ENCODE results near the gene KIF2C. TPM values are rescaled to one million over a fixed set of nuclear protein-coding genes. Genes with fewer than 3 reads are reported as not detected.

KIF2C gene
- polyA plus RNA-seq, 1 experiment: 14.3 TPM

DNA sequence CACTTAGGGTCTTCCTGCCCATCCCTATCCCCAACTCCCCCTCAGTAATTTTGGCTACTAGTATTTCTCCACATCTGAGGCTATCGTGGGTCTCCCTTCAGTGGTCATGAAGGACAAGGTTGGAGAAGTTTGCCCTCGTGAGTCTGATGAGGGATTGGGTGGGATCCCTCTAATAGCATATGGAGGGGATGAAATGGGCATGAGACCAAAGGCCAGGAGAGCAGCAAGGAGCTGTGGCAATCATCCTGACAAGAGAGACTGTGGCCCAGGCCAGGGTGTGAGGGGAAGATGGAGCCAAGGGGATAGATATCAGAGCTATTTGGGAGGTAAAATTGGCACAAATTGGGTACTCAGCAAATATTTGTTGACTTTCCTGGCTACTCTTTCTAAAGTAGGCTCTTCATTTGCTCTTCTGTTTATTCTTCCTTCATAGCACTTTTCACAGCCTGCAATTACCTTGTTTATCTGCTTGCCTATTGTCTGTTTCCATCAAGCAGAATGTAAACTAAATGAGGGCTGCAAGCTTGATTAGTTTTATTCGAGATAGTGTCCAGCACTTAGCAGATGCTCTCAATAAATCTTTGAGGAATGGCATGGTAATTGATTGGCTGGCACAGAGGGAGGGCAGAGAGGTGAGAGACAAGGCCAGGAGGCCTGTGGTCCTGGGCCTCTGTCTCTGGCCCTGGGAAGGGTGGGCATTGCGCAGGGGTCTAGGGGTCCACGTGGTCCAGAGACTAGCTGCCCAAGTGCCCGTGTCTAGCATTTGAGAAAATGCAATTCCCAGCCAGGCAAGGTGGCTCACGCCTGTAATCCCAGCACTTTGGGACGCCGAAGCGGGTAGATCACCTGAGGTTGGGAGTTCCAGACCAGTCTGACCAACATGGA, 59.1 kb downstream of the KIF2C start:
- ChIA-PET CTCF (interaction anchor here (0.9 to 1.3 kb wide), 4 partner anchors 10 to 216 kb away, joined by 3 to 5 read pairs (median 4); partner anchors contain the start of gene BTBD19), POLR2A (interaction anchor here (2.2 to 2.9 kb wide), 2 partner anchors 20 to 23 kb away, joined by 23 to 81 read pairs; partner anchors contain the start of gene RPS8)
- no peak overlapping the region for H3K4me3 ChIP-seq (ENCODE audit: low read depth, low read length)
- no peaks in the 10 kb centered on the region for H3K27me3 ChIP-seq (ENCODE audit: control insufficient read depth, insufficient read depth, low read length)
- DNase-seq (ENCODE audit: low read depth, low spot score): no peak
- H3K9me3 ChIP-seq (ENCODE audit: control insufficient read depth, insufficient read depth, low read length): no peaks in the 10 kb centered on the region; the same call in 1 of the 2 replicates
- TF ChIP-seq, protein P1, sequence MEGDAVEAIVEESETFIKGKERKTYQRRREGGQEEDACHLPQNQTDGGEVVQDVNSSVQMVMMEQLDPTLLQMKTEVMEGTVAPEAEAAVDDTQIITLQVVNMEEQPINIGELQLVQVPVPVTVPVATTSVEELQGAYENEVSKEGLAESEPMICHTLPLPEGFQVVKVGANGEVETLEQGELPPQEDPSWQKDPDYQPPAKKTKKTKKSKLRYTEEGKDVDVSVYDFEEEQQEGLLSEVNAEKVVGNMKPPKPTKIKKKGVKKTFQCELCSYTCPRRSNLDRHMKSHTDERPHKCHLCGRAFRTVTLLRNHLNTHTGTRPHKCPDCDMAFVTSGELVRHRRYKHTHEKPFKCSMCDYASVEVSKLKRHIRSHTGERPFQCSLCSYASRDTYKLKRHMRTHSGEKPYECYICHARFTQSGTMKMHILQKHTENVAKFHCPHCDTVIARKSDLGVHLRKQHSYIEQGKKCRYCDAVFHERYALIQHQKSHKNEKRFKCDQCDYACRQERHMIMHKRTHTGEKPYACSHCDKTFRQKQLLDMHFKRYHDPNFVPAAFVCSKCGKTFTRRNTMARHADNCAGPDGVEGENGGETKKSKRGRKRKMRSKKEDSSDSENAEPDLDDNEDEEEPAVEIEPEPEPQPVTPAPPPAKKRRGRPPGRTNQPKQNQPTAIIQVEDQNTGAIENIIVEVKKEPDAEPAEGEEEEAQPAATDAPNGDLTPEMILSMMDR (IDR thresholded peaks at IDR 0.05; ENCODE audit: low read depth, low read length): no peak
- H3K27ac ChIP-seq (ENCODE audit: low read depth, low read length): no peak overlapping the region

DNA sequence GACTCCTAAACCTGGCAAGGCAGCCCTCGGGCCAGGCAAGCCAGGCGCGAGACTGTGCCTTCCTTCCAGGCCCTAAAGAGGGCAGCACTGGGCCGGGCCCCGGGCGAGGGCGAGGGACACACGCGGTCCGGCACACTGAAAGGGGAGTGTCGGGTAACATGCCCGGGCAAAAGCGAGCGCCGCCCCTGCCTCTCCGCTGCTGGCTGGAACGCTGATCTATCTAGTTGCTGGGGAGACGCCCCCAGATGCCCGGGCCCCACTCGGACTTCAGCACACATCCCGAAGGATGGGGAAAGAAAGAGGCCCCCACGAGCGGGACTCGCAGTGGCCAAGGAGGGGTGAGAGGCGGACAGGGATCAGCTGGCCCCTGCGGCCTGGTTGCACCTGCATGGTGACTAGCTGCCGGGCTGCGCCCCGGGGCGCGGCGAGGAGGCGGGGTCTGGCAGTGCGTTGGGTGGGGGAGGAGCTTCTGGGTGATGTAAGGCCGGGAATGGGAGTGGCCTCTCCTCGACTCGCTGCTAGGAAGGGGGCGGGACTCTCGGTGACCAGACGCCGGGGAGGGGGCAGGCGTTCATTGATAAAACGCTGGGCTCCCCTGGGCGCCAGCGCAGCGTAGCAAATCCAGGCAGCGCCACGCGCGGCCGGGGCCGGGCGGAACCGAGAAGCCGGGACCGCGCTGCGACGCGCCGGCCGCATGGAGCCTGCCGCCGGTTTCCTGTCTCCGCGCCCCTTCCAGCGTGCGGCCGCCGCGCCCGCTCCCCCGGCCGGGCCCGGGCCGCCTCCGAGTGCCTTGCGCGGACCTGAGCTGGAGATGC, 60.3 kb downstream of the KIF2C start, which contains the start of gene PLK3:
PLK3 (plus strand) TSS at position 608 of the 815 bp plus-strand sequence; CDS start at position 695, 87 bp downstream.
- CTCF ChIA-PET: interaction anchor here (0.6 to 1.8 kb wide), 19 partner anchors 9 to 497 kb away, joined by 3 to 20 read pairs (median 4); partner anchors contain the start of genes BEST4, BTBD19, EIF2B3 and RPS8
- TF ChIP-seq, protein P1 (IDR thresholded peaks at IDR 0.05; ENCODE audit: low read depth, low read length): peak; percentile 93
- no peaks in the 10 kb centered on the region for H3K27me3 ChIP-seq (ENCODE audit: control insufficient read depth, insufficient read depth, low read length)
- peak; percentile 95 for DNase-seq (ENCODE audit: low read depth, low spot score)
- no peaks in the 10 kb centered on the region; the same call in 1 of the 2 replicates for H3K9me3 ChIP-seq (ENCODE audit: control insufficient read depth, insufficient read depth, low read length)
- POLR2A ChIA-PET: interaction anchor here (0.6 to 2.9 kb wide), 22 partner anchors 9 to 722 kb away, joined by 3 to 81 read pairs (median 6); partner anchors contain the start of genes BTBD19, HECTD3, MUTYH and PRDX1
- H3K27ac ChIP-seq (ENCODE audit: low read depth, low read length): peak within 1 kb of the TSS; percentile 92
- H3K4me3 ChIP-seq (ENCODE audit: low read depth, low read length): peak within 1 kb of the TSS; percentile 85

DNA sequence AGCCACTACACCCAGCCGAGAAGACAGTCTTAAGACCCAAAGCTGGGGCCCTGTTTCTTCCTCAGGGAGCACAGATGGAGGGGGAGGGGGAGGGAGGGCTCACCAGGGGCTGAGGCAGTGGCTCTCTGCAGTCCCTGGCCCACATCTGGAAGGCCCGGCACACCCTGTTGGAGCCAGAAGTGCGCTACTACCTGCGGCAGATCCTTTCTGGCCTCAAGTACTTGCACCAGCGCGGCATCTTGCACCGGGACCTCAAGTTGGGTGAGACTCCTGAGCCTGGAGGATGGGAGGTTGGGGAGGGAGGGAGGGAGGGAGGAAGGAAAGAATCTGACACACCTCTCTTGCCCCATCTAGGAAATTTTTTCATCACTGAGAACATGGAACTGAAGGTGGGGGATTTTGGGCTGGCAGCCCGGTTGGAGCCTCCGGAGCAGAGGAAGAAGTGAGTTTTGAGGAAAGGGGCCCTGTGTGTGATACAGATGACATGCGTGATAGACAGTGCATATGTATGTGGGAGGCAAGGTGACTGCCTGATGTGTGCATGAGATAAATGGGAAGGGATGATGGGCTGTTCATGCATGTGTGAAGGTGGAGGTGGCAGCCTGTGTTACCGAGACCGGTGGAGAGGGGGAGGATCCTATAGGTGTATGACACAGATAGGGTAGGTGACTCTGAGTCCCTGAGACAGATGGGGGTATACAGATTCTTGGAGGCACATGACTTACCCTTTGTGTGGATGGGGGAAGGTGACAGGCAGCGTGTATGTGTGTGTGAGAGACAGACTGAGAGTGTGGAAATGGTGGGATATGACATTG, 62.1 kb downstream of the KIF2C start:
- H3K27me3 ChIP-seq (ENCODE audit: control insufficient read depth, insufficient read depth, low read length): no peaks in the 10 kb centered on the region
- no peak for DNase-seq (ENCODE audit: low read depth, low spot score)
- TF ChIP-seq, protein P1 (IDR thresholded peaks at IDR 0.05; ENCODE audit: low read depth, low read length): no peak
- peak overlapping the region; percentile 77 for H3K4me3 ChIP-seq (ENCODE audit: low read depth, low read length)
- peak overlapping the region; percentile 11 for H3K27ac ChIP-seq (ENCODE audit: low read depth, low read length)
- ChIA-PET CTCF (interaction anchor here (1.8 kb wide), 1 partner anchor 7 kb away, joined by 20 read pairs; the partner anchor contains the start of gene BTBD19), POLR2A (interaction anchor here (0.7 to 2.9 kb wide), 6 partner anchors 7 to 720 kb away, joined by 3 to 81 read pairs (median 12); partner anchors contain the start of genes BTBD19 and PRDX1)
- H3K9me3 ChIP-seq (ENCODE audit: control insufficient read depth, insufficient read depth, low read length): no peaks in the 10 kb centered on the region; the same call in 1 of the 2 replicates

DNA sequence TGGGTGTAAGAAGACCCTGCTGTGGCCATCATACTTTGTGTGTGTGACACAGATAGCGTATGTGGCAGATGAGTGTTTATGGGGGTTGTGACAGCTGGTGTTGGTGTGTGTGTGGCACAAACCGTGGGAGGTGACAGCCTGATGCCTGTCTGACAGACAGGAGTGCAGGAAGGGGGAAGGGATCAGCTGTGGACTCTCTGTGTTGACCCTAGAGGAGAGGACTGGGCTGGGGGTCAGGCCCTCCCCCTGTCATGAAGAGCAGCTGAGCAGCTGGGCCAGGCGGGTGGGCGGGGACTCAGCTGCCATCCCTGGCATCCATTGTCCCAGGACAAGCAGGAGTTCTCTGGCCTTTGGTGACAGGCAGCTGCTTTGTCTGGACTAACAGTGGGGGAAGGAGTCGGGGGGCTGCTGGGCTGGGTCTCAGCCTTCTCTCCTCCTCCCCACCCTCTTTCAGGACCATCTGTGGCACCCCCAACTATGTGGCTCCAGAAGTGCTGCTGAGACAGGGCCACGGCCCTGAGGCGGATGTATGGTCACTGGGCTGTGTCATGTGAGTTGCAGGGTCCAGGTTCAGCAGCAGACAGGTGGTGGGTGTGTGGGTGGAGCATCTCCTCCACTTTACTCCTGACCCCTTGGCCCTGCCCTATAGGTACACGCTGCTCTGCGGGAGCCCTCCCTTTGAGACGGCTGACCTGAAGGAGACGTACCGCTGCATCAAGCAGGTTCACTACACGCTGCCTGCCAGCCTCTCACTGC, 62.8 kb downstream of the KIF2C start:
- Histone ChIP-seq H3K27ac (ENCODE audit: low read depth, low read length) (peak overlapping the region; percentile 11), H3K4me3 (ENCODE audit: low read depth, low read length) (peak overlapping the region; percentile 77), H3K27me3 (ENCODE audit: control insufficient read depth, insufficient read depth, low read length) (no peaks in the 10 kb centered on the region), H3K9me3 (ENCODE audit: control insufficient read depth, insufficient read depth, low read length) (no peaks in the 10 kb centered on the region; the same call in 1 of the 2 replicates)
- TF ChIP-seq, protein P1 (IDR thresholded peaks at IDR 0.05; ENCODE audit: low read depth, low read length): no peak
- DNase-seq (ENCODE audit: low read depth, low spot score): no peak
- CTCF ChIA-PET: no interaction called here
- POLR2A ChIA-PET: interaction anchor here (0.8 kb wide), 2 partner anchors 17 to 21 kb away, joined by 3 read pairs; no protein-coding TSS in a partner anchor

All from AG04450 (cell line).